SK-N-MC (cell line): ENCODE results near the gene TPGS1.

Source experiments
- EZH2 ChIP-seq: fragments of 200-600 bp; sonication (generic); IDR thresholded peaks from one replicate; pipeline ENCODE4 v1.6.1; 2017; ENCODE audit warnings: antibody characterized with exemption
- FOXP2 ChIP-seq: optimal IDR thresholded peaks from 2 replicates; pipeline ENCODE3; 2011; ENCODE audit warnings: mild to moderate bottlenecking, moderate library complexity; ENCODE audit not compliant: insufficient read depth; ENCODE audit errors: extremely low read length, control extremely low read depth
- POLR2AphosphoS5 ChIP-seq: IDR thresholded peaks from 2 replicates; pipeline ENCODE4 v1.6.1; 2012; ENCODE audit warnings: mild to moderate bottlenecking, low read depth, low read length, borderline replicate concordance

DNA sequence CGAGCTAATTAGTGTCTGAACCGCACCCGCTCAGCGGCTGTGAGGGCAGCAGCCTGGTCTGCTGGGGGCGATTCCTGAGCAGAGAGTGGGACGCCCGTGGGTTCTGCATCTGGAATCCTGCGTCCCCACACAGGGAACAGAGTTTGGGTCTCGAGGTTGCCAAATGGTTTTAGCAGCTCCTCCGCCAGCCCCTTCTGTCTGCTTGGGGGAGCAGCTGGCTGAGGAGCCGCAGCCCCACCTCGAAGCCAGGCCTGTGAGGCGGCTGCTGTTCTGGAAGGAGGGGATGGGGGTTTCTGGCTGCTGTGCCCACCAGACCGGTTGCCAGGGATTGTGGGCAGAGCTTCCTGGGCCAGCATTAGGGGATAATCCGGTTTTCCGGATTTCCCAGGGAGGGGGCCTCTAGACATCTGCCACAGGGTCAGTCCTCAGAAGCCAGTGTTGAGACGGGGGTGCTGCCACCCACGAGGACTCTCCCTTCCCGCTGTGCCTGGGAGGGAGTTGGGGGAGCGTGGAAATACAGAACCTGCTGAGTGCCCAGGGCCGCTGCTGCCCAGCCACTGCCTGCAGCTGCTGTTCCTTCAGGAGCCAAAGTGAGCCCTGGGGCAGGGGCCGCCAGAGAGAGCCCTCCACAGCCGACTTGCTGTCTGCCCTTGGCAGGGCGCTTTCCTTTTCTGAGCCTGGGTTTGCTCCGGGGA, 26.2 kb downstream of the TPGS1 start:
- TF ChIP-seq POLR2AphosphoS5 (no peak), EZH2 (no peak), FOXP2 (no peak)
